Stimulated activated naive CD4-positive, alpha-beta T cell (primary cell): ENCODE data around the gene MAT2B.
A peak's percentile ranks its signal among the peaks of the same experiment; 100 is the strongest.

ENCODE experiments used
- DNase-seq, 6 experiments: peaks; one replicate each; lab custom pipeline; 2025; lab: John Stamatoyannopoulos, UW

MAT2B gene

DNA sequence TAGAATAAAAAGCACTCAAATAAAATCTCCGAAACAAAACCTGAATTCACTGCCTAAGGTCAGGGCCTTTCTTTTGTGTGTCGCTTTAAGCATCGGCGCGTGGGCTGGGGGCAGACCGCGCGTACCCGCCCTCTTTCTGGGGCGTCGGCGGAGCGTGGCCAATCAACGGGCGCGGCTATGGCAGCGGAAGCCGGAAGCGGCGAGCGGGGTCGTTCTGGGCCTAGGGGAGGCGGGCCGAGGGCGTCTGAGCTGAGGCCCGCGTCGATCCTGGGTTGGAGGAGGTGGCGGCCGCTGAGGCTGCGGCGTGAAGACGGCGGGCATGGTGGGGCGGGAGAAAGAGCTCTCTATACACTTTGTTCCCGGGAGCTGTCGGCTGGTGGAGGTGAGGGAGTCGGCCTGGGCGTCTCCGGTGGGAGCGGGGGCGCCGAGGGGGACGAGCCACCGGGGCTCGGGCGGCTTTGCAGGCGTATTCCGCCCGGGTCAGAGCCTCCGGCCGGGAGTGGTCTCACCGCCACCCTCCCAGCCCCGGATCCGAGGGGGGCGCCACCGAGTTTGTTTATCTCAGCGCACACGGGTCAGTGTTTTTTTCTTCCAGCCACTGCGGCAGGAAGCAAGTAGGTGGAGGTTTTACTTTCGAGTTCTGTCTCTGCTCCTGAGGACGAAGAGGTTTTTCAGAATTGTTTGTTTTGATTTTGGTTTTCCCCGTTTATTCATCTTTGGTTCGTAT, at the start of gene MAT2B:
Gene MAT2B (plus strand): TSS at position 252 of the 727 bp plus-strand sequence. CDS start 68 bp downstream, at position 320.
- peak; percentile 91 to 98 (median 96) for DNase-seq

DNA sequence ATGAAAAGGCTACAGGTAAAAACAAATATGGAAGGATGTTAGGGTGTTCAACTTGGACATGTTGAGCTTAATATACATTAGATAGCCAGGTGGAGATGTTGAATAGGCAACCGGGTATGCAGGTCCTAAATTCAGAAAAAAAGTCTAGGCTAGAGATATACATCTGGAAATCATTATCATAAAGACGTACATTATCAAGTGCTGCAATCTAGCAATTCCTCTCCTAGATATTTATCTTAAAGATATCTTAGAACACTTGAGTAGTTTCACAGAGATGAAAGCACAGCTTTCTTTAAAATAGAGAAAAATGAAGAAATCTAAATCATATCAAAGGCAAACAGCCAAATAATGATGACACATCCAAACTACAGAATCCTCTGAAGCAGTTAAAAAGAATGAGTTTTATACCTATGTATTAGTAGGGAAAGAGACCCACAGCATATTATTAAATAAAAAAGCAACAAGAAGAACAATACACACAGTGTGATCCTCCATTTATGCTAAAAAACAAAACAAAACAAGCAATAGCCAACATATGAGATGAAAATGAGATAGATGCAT, 49.3 kb upstream of the MAT2B start:
- DNase-seq, result no peak

DNA sequence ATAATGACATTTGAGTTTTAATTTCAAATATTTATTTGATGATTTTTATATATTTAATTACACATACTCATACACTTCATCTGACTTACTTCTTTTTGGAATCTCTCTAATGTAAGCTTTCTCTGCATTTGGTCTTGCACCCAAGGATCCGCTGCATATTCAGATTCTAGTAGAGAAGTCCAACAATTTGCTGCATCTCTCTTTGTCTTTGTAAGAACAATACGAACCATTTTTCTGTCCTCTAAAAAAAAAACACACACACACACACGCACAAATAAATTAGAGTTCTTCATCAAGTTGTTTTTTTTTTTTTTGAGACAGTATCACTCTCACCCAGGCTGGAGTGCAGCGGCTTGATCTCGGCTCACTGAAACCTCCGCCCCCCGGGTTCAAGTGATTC, 48.6 kb upstream of the MAT2B start:
- DNase-seq, result no peak

DNA sequence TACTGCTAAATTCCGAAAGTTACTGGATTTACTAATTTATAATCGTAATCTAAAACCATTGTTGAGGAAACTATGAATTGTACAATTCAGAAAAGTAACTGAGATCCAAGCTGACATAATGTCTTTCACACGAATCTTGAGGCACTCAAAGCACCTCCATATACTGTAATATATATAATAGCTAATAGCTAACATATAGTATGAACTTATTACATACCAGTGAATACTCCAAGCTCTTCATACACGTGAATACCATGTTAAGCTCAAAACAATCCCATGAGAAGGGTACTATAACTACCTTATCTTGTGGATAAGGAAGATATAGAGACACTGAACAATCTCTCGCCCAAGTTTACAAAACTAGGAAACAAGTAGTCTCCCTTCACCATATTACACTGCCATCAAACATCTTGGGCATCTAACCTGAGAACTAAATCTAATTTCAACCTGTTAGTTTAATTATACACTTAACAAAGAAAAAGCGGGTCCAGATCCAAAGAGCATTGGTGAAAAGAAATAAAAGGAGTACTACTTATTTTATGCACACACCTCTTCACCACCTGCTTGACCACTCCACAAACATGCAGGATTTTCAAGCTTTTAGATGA, 46.5 kb upstream of the MAT2B start:
- DNase-seq, result peak in 1 of 6 experiments; percentile 21

DNA sequence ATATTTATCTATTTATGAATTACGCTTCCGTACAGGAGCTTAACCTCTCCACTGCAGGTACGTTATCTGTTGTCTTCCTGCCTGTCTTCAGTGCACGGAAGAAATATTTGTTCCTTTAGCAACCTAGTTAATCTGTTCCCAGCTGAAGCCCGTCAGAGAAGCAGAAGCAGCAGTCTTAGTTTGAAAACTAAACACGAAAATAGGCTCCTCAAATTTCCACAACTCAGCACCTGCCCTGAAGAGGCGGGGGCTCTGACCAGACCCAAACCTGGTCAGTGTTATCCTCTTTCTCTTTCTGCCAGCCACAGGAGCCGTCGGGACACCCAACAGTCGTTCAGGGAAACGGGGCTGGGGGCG, 46.0 kb upstream of the MAT2B start:
- DNase-seq, result no peak

DNA sequence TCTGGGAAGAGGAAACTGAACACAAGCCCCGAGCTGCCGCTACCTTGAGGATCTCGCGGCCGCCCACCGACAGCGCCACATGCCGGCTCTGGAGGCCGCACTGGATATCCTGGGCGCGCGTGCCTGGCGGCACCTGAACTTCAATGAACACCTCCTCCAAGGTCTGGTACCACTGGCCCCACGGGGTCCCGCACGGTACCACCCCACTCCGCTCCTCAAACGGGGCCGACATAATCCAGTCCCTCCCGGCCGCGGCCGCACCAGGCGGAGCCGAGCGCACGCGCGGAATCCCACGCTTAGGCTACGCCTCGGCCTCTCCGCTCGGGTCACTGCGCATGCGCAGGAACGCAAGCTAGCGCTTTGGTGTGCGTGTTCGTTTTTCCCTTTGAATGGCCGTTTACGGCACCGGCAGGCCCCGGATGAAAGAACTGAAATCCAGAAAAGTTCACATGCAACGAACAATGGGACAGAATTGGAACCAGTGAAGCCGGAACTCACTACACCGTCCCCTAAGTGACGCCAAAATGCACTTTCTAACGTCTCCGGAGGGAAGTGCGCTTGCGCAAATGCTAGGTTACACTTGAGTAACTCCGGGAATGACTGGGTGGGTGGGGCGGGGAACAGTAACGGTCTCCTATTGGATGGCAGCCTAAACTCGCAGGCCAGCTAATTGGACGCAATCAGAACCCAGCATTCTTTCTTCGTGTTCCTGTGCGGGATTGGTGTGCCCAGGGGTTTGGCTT, 45.4 kb upstream of the MAT2B start, which contains the start of gene NUDCD2:
Gene NUDCD2 (minus strand): TSS at position 284 of the 743 bp plus-strand sequence. CDS start 52 bp downstream, at position 232.
- peak; percentile 96 to 100 (median 98) for DNase-seq

DNA sequence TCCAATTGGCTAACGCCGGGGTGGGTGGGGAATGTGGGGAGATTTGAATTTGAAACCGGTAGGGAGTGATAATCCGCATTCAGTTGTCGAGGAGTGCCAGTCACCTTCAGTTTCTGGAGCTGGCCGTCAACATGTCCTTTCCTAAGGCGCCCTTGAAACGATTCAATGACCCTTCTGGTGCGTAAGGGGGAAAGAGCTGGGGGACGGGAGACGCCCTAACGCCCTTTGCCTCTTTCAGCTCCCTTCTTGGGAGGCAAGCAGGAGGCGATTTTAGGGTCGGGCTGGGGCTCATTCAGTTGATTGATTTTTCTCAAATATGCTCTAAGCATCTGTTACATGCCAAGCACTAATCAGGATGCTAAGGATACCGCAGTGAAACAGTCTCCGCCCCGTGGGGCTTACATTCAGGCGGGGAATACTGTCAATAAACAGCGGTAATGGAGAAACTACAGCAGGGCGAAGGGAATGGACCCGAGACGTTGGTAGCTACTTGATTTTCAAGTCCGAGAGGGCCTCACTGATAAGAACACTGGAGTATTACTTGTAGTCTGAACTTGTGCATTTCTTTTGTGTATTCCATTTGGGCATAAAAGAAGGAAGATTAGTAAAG, 44.8 kb upstream of the MAT2B start, which contains the start of gene HMMR:
Gene HMMR (plus strand): TSS at position 71 of the 610 bp plus-strand sequence. CDS start 61 bp downstream, at position 132.
- DNase-seq, result no peak

DNA sequence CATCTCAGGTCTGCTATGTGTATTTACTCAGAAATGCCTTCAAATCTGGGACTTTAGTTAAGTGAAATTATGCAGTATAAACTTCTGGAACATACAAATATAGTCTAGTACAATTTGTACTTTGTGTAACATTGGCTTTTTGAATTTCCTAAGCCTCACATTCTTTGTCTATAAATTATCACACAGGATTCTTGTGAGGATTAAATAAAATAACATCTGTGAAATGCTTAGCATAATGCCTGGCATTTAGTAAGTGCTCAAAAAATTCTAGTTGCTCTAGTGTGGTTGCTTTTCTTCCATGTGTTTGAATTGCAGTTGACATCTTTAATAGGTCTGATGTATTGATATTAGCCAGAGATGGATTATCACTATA, 42.4 kb upstream of the MAT2B start:
- DNase-seq, result no peak

DNA sequence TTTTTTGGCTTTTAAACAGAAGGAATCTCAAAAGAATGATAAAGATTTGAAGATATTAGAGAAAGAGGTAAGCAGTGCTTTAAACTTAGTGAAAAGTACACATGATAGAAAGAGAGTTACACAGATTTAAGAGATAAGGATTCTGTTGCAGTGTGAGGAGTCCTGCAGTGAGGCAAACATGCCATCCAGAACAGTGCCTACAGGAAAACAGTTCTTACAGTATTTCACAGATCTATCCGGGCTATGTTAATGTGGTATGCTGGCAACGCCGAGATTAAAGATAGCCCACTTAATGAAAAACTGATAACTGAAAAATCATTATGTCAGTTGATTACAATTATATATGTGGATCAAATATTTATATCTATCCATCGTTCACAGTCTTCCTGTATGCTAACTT, 37.7 kb upstream of the MAT2B start:
- no peak for DNase-seq

DNA sequence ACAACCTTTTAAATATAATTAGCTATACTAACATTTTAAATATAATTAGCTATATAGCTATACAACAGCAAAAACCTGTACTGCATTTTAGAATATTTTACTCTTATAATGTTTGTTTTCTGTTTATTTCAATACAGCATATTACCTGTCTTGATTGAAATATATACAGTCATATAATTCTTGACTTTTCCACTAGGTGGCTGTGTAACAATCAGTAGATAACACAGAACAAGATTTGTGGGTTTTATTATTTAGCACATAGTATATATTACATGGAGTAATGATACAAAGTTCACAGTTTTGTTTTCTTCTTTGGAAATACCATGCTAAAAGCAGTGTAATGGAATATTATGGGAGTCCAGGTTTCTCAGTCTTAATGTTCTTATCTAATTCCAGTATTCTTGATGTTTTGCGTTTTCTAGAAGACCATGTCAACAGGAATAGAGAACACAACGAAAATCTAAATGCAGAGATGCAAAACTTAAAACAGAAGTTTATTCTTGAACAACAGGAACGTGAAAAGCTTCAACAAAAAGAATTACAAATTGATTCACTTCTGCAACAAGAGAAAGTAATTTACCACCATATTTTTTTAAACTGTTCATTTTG, 31.7 kb upstream of the MAT2B start:
- DNase-seq, result peak in 3 of 6 experiments; percentile 3 to 32 (median 9)

DNA sequence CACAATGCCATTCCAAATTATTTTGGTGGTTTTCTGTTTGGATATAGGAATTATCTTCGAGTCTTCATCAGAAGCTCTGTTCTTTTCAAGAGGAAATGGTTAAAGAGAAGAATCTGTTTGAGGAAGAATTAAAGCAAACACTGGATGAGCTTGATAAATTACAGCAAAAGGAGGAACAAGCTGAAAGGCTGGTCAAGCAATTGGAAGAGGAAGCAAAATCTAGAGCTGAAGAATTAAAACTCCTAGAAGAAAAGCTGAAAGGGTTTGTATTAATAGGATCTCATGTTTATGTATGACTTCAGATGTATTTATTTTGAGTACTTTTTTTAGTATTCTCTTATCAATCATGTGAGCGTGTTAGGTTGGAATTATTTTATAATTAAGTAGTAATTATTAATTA, 30.0 kb upstream of the MAT2B start:
- DNase-seq, result no peak

DNA sequence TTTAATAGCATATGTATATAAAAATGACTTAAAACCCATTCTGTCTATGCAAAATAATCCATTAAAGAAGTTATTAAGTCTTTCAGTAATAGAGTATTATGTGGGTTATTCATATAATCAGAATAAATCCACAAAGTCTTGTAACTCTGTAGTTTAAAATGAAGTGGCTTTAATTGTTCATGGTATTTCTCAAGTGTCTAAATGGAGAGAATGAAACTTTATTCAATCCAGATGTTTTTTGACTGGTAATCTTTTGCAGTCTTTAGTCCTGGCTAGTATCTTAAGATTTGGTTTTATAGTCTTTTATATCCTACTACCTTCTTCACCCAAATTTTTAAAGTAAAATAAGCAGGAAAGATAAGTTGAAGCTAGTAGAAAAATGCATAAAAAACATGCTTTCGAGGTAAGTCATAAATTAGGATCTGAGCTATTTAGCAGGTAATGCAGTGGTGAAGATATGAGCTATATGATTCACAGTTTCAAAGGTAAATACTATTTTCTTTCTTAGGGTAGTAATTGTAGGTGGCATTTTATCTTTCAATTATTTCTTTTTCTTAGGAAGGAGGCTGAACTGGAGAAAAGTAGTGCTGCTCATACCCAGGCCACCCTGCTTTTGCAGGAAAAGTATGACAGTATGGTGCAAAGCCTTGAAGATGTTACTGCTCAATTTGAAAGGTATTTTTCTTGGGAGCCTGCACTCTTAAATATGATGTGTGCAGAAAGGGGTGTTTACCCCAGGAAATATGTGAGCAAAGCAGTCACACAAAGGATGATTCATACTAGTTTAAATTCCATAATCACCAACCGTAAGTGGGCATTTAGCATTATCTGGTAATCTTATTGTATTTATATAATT, 27.1 kb upstream of the MAT2B start:
- no peak for DNase-seq

DNA sequence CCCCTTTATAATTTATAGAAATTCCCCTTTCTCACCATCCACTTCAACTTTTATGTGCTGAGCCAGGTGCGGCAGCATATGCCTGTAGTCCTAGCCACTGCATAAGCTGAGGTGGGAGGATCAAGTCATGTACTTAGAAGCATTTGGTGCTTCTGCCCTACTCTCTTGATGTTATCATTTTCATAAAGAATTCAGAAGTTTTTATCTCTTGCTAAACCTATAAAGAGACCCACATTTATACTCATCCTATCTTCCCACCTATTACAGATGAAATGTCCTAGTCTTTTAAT, 26.5 kb upstream of the MAT2B start:
- DNase-seq, result no peak

DNA sequence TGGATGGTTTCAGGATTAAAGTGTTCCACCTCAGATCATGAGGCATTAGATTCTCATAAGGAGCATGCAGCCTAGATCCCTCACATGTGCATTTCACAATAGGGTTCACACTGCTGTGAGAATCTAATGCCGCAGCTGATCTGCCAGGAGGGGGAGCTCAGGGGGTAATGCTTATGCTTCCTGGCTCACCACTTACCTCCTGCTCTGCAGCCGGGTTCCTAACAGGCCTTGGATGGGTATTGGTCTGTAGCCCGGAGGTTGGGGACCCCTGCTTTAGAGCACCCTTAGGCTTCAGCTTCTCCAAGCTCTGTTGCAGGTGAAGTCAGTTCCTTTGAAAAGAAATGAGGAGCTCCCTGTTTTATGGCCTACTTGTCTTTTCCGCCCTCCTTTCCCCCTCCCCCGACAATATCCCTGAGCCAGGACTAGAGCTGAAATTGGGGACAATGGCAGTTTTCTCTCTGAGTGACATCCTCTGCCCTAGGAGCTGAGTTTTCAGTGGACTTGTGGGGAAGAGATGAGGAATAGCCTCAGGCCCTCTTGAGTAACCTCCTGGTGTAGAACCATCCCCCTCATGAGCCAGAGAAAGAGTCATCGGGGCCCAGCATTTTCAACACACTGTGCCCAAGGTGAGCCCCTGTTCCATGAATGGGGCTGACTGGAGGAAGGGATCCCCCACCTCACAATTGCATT, 16.2 kb upstream of the MAT2B start:
- DNase-seq, result peak in 2 of 6 experiments; percentile 1 to 2

DNA sequence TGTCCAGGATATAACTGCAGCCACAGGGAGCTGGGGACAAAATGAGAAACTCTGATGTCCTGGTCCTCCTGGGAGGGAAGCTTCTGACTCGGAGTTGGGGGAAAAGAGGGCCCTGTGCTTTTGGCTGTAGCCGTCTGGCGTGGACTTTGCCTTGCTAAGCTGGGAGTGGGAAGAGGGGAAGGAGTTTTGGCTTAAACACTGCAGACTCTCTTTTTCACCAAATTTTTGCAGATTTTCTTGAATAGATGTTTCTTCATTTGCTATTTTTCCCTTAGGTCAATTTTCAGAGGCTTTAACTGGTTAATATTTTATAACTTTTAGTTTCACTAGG, 15.7 kb upstream of the MAT2B start:
- DNase-seq, result no peak

DNA sequence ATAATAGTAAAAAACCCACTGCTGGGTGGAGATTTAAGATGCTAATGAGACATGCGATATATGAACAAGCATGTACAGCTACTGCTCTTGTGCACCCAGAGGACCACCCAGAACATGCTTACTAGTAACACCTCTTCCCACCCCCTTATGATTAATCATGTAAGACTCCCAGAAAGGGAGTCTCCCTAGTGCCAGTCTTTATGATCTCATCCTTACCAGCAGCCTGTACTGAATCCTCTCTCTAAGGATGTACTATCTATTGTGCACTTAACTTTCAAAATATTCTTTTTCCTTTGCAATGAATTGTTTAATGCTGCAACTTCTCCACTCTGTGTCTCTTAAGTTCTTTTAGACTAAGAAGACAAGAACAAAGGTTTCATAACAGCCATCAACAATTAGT, 9.1 kb upstream of the MAT2B start:
- no peak for DNase-seq

DNA sequence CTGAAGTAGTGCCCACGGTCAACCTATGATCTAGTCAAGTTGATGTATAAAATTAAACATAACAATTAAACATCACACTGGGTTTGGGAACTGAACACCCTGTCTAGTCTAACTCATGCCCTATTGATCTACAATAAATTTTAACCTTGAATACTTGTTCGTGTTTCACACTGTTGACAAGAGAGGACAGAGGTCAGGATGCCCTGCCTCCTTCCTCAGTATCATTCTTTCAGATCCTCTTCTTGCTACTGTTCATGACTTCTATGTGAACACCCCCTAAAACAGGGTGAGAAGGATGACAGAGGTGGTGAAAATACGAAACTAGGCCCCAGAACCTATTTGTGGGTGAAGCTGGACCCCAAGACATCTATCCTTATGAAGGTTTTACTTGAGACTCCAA, 8.1 kb upstream of the MAT2B start:
- DNase-seq, result no peak

DNA sequence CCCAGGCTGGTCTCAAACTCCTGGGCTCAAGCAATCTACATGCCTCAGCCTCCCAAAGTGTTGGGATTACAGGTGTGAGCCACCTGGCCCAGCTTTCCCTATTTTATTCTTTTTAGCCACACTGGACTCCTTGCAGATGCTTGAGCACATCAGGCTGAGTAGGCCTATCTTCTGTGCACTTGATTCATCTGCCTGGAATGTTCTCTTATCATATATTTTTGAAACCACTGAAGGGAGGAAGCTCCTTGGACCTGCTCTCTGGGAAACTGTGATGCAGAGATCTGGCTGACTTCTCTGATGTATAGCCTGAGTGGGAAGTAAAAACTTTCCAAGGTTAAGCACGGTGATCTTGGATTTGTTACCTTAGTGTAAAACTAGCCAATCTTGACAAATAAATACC, 6.5 kb upstream of the MAT2B start:
- no peak for DNase-seq

DNA sequence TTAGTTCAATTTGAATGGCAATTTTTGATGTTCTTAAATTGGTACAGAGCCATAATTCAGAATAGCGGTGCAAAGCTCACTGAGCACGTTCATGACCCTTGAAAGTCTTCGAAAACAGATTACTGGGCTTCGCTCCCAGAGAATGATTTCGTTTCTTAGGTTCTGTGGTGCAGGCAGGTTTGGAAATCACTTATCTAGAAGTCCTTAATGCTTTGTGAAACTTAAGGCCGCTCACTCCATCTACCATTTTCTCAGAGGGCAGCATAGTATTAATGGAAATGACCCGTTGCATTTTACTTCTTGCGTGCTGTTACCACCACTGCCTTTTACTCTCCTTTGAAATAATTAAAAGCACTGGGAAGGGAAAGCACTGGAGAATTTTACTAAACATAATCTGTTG, 2.9 kb upstream of the MAT2B start:
- DNase-seq, result no peak
